Amniotic epithelial cell (primary cell): ENCODE results near the gene TMEM131.
"Not testable (repeated sequence)": the region's sequence is repeated elsewhere in the genome, so short reads cannot be mapped to it uniquely, and the experiment has no call there.

Experiments
- DNase-seq: peaks from one replicate; pipeline ENCODE4 v3.0.0-alpha.2; 2010; ENCODE audit warnings: low read depth

The TMEM131 gene

GRCh38 chr2:97995734-97996624, at the start of gene TMEM131:
Gene TMEM131 (minus strand): TSS chr2:97995948. CDS start chr2:97995662, 286 bp downstream.
- peak; percentile 91 for DNase-seq

DNA sequence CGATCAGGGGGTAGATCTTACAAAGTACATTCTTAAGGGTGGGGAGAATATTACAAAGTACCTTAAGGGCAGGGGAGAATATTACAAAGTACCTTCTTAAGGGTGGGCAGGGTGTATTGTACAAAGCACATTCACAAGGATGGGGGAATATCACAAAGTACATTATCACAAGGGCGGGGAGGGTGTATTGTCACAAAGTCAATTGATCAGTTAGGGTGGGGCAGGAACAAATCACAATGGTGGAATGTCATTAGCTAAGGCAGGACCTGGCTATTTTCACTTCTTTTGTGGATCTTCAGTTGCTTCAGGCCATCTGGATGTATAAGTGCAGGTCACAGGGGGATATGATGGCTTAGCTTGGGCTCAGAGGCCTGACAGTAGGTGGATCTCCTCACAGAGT, 49.0 kb upstream of the TMEM131 start:
- DNase-seq = not testable (repeated sequence)

- no peak for DNase-seq
These were observed 47.4 kb upstream of the TMEM131 start for GRCh38 chr2:98043101-98043500.

- DNase-seq = no peak
These were observed 44.7 kb upstream of the TMEM131 start for GRCh38 chr2:98040331-98040939.

DNA sequence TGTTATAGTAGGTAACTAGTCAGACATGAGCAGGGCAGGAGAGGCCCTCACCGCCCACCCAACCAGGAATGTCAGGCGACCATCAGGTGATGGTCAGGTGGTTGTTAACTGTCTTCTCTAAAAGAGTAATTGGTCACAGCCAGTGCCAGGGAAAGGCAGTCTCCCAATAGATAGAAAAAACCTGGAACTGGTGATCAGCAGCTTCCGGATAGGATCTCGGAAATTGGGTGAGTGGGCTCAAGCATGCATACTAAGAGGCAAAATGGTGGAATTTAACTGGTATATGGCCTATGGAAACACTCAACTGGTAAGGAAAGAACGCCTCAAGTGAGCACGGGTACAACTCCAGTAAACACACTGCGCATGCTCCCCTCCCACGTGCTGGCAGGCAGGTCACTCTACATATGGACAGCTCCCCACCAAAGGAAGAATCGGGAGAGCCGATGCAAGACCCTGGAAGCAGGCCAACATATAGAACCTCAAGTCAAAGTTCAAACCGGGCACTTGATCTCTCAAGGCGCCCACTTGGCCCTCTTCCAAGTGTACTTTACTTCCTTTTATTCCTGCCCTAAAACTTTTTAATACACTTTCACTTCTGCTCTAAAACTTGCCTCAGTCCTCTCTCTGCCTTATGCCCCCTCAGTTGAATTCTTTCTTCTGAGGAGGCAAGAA, 43.5 kb upstream of the TMEM131 start:
- DNase-seq = no peak

GRCh38 chr2:98037666-98038336, 42.1 kb upstream of the TMEM131 start:
- no peak for DNase-seq

- DNase-seq = no peak
These were observed 41.5 kb upstream of the TMEM131 start for GRCh38 chr2:98037206-98037605.

- no peak for DNase-seq
These were observed 40.7 kb upstream of the TMEM131 start for GRCh38 chr2:98036349-98037000.

DNA sequence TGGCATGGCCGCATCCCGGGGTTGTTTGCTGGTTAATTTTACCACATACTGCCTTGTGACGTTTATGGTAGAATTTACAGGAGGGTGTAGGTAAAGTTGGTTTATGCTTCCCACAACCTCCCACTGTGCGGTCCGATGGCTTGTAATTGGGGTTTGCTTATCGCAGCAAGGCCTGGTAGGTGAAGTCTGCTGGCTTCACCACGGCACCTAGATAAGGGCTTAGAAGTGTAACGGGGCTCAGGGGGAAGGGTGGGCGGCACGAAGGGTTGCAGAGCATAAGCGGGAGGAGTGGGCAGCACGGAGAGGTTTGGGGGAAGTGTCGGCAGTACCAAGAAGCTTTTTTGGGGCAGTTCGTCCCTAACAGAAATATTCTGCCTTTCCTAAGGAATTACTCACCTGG, 39.0 kb upstream of the TMEM131 start:
- DNase-seq = no peak

DNA sequence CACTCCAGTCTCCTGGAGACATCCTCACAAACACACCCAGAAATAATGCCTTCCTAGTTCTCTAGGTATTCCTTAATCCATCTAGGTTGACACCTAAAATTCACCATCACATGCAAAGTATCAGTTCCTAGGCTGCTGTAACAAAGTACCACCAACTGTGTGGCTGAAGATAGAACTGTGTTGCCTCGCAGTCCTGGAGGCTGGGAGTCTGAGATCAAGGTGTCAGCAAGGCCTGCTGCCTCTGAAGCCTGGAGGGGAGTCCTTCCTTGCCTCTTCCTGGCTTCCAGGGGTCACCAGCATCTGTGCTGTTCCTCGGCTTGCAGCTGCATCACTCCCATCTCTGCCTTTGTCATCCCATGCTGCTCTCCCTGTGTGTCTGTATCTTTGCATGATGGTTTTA, 36.3 kb upstream of the TMEM131 start:
- DNase-seq = no peak

GRCh38 chr2:98029718-98030222, 34.0 kb upstream of the TMEM131 start:
- DNase-seq = peak; percentile 65

- no peak for DNase-seq
These were observed 33.4 kb upstream of the TMEM131 start for GRCh38 chr2:98028931-98029717.

DNA sequence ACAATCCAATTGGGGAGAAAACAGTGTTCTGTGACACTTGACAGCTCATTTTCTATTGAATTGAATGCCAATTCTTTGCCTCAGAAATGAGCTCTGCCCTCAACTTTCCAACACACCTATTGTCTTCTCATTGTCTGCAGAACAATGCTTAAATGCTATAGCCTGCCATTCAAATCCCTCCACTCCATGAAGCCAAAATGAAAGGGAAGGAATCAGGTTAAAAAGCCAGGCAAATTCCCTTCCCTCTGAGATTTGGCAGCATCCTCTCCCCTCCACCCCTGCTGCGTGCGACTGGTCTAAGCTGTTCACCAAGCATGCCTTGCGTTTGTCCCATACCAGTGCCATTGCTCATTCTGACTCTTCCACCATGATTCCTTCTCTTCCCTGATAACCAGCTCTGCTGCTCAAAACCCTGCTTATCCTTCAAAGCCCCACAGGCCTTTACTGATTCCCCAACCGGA, 32.4 kb upstream of the TMEM131 start:
- DNase-seq = peak; percentile 71

GRCh38 chr2:98027538-98027937, 31.8 kb upstream of the TMEM131 start:
- no peak for DNase-seq

DNA sequence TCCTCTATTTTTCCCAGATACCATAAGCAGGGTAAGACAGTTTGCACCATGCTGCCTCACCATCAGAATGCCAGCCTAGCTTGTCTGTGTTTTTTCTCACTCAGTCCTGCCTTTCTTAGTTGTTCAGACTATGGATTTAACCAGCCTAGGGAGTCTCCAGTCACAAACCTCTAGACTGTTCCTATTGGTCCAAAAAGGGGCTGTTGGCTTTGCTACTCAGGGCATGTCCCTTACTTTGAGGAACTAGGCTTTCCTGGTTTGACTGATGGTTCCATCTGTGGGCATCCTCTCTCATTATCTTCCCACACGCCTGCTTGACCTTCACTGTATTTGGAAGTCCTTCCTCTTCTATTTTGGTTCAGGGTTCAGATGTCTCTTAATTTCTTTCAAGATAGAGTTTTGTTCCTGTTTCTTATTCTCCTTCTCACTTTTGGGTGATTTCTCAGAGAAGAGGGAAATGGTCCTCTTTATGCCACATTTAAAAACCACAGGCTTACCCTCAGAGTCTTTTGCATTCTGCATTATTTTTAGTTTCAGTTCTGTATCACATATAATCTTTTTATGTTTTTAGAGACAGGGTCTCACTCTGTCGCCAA, 31.3 kb upstream of the TMEM131 start:
- no peak for DNase-seq

- peak; percentile 16 for DNase-seq
These were observed 30.5 kb upstream of the TMEM131 start for GRCh38 chr2:98026292-98026691.

- DNase-seq = no peak
These were observed 29.8 kb upstream of the TMEM131 start for GRCh38 chr2:98025481-98026037.

- DNase-seq = not testable (repeated sequence)
These were observed 26.3 kb upstream of the TMEM131 start for GRCh38 chr2:98022067-98022466.

GRCh38 chr2:98020992-98021713, 25.4 kb upstream of the TMEM131 start:
- DNase-seq = no peak
